Measurements from ENCODE around the gene TNFRSF4. TPM values are rescaled to one million over a fixed set of nuclear protein-coding genes. Genes with fewer than 3 reads are reported as not detected.

TNFRSF4 gene
- total and polyA plus RNA-seq, 9 of the 15 experiments (the other 6 are each of a cell fraction or from before 2014, with no cell fraction given), result 0.07 to 0.44 (median 0.19) TPM; not detected in 5

- H3K27ac ChIP-seq (ENCODE audit: extremely low read depth, low read depth, low read length), result no peak overlapping the region
Measured at GRCh38 chr1:1238702-1239178, 24.8 kb upstream of the TNFRSF4 start.

GRCh38 chr1:1237874-1238701 is 24.1 kb upstream of the TNFRSF4 start:
- no peak; the same call in 2 of the 3 replicates for ATAC-seq
- peaks cover 12% of the 10 kb centered on the region; the same call in 1 of the 3 replicates for H3K36me3 ChIP-seq (ENCODE audit: control insufficient read depth, insufficient read depth, low read length)
- no peak for FAIRE-seq
- no peak overlapping the region for H2AFZ ChIP-seq (ENCODE audit: low read depth, low read length)
- no peak overlapping the region for H3K4me2 ChIP-seq (ENCODE audit: insufficient read depth, low read length)
- WGBS (ENCODE audit: insufficient coverage, low coverage, missing lambda C conversion rate), result 77% methylated on average over 44 of the region's 48 CpGs
- no peaks in the 10 kb centered on the region for H3K9me1 ChIP-seq (ENCODE audit: control insufficient read depth, insufficient read depth, low read length)
- H3K9me3 ChIP-seq (replicated peaks; ENCODE audit: control insufficient read depth, insufficient read depth, low read depth, low read length), result peaks cover 5% of the 10 kb centered on the region; the same call in 1 of the 2 replicates
- in situ Hi-C loops (cut with MboI), result no loop called here
- no peak overlapping the region for H3K9ac ChIP-seq (ENCODE audit: insufficient read depth in 1 of 2, low read depth in 2 of 2, low read length in 2 of 2)
- ChIA-PET CTCF (ENCODE audit: low intra/inter-chr PET ratio) (interaction anchor here (1.1 kb wide), 1 partner anchor 118 kb away, joined by 3 read pairs; no protein-coding TSS in a partner anchor), POLR2A (interaction anchor here (0.8 to 1.1 kb wide), 4 partner anchors 8 to 157 kb away, joined by 3 to 5 read pairs (median 4); no protein-coding TSS in a partner anchor)
- no TSS peak for BruUV-seq (replicated peaks)
- H3K4me1 ChIP-seq (replicated peaks in 1 of 2; ENCODE audit: control insufficient read depth in 2 of 2, insufficient read depth in 2 of 2, low read length in 2 of 2), result peaks cover 0 to 94% of the 10 kb centered on the region in 2 experiments; a peak in 3 of 5 replicates
- H4K20me1 ChIP-seq (replicated peaks; ENCODE audit: control insufficient read depth, insufficient read depth, low read length), result no peaks in the 10 kb centered on the region
- H3K4me3 ChIP-seq, result no peak overlapping the region
- no peak overlapping the region for H3K27ac ChIP-seq (ENCODE audit: extremely low read depth, low read depth, low read length)
- no peak for DNase-seq (ENCODE audit: extremely low read depth in 1 of 4, low spot score in 3 of 4)
- H3K27me3 ChIP-seq (ENCODE audit: control insufficient read depth in 2 of 2, insufficient read depth in 2 of 2, low read length in 2 of 2), result no peaks in the 10 kb centered on the region
- intact Hi-C loops (cut with micrococcal nuclease), result no loop called here
- H3K79me2 ChIP-seq (ENCODE audit: control insufficient read depth, insufficient read depth, low read length), result peaks cover 20% of the 10 kb centered on the region
- peak; percentile 61 for TF ChIP-seq POLR2G (IDR thresholded peaks at IDR 0.05; ENCODE audit: low read depth, low read length)
- TF ChIP-seq XRCC5 (IDR thresholded peaks at IDR 0.05; ENCODE audit: low read depth, low read length), result no peak
- TF ChIP-seq ZBTB33 (CRISPR knock-in tag; IDR thresholded peaks at IDR 0.05), result peak; percentile 69

More at GRCh38 chr1:1238702-1239178, 24.8 kb upstream of the TNFRSF4 start:
- in situ Hi-C loops (cut with MboI), result no loop called here
- peaks cover 0 to 96% of the 10 kb centered on the region in 2 experiments; a peak in 3 of 5 replicates for H3K4me1 ChIP-seq (replicated peaks in 1 of 2; ENCODE audit: control insufficient read depth in 2 of 2, insufficient read depth in 2 of 2, low read length in 2 of 2)
- H4K20me1 ChIP-seq (replicated peaks; ENCODE audit: control insufficient read depth, insufficient read depth, low read length), result no peaks in the 10 kb centered on the region
- no peak overlapping the region for H2AFZ ChIP-seq (ENCODE audit: low read depth, low read length)
- no TSS peak for BruUV-seq (replicated peaks)
- H3K9me1 ChIP-seq (ENCODE audit: control insufficient read depth, insufficient read depth, low read length), result no peaks in the 10 kb centered on the region
- TF ChIP-seq POLR2G (IDR thresholded peaks at IDR 0.05; ENCODE audit: low read depth, low read length), result peak; percentile 44
- no peak for TF ChIP-seq NCOA2 (IDR thresholded peaks at IDR 0.05; ENCODE audit: partially characterized antibody in 2 of 2)
- no peak for TF ChIP-seq LARP7 (IDR thresholded peaks at IDR 0.05)
- no peak for TF ChIP-seq ZNF57 (CRISPR knock-in tag; IDR thresholded peaks at IDR 0.05)
- no peak for TF ChIP-seq C11orf30 (IDR thresholded peaks at IDR 0.05; ENCODE audit: low read depth)
- TF ChIP-seq ZNF408 (CRISPR knock-in tag; IDR thresholded peaks at IDR 0.05; ENCODE audit: low read depth), result no peak
- no peak overlapping the region for H3K4me3 ChIP-seq
- no peak overlapping the region for H3K4me2 ChIP-seq (ENCODE audit: insufficient read depth, low read length)
- no peaks in the 10 kb centered on the region for H3K27me3 ChIP-seq (ENCODE audit: control insufficient read depth in 2 of 2, insufficient read depth in 2 of 2, low read length in 2 of 2)
- no peaks in the 10 kb centered on the region; the same call in 1 of the 2 replicates for H3K9me3 ChIP-seq (replicated peaks; ENCODE audit: control insufficient read depth, insufficient read depth, low read depth, low read length)
- H3K79me2 ChIP-seq (ENCODE audit: control insufficient read depth, insufficient read depth, low read length), result peaks cover 13% of the 10 kb centered on the region
- ATAC-seq (no peak), DNase-seq (ENCODE audit: extremely low read depth in 1 of 4, low spot score in 3 of 4) (no peak), FAIRE-seq (no peak)
- intact Hi-C loops (cut with micrococcal nuclease), result no loop called here
- H3K9ac ChIP-seq (ENCODE audit: insufficient read depth in 1 of 2, low read depth in 2 of 2, low read length in 2 of 2), result peak overlapping the region in 1 of 2 experiments; percentile 42; a peak in 1 of 4 replicates
- H3K36me3 ChIP-seq (ENCODE audit: control insufficient read depth, insufficient read depth, low read length), result peaks cover 7% of the 10 kb centered on the region; the same call in 1 of the 3 replicates
- POLR2A ChIA-PET, result interaction anchor here (0.8 to 1.0 kb wide), 4 partner anchors 9 to 158 kb away, joined by 3 to 5 read pairs (median 4); no protein-coding TSS in a partner anchor
- CTCF ChIA-PET (ENCODE audit: low intra/inter-chr PET ratio), result interaction anchor here (1.1 kb wide), 1 partner anchor 118 kb away, joined by 3 read pairs; no protein-coding TSS in a partner anchor
- WGBS (ENCODE audit: insufficient coverage, low coverage, missing lambda C conversion rate), result 76% methylated on average over 17 of the region's 19 CpGs

All from K562 (cell line).